Endodermal cell (in vitro differentiated cells): Measurements from ENCODE around the gene GPS1. TPM values are rescaled to one million over a fixed set of nuclear protein-coding genes. Genes with fewer than 3 reads are reported as not detected.

Experiments
- DNase-seq: peaks from one replicate; pipeline ENCODE4 v3.0.0-alpha.2; 2017
- H3K27ac ChIP-seq: 2 replicates; pipeline ENCODE4 v1.5.1; 2013; ENCODE audit warnings: mild to moderate bottlenecking, low read depth, low read length, moderate library complexity
- H3K27me3 ChIP-seq: 2 replicates; pipeline ENCODE4 v1.6.1; 2013; ENCODE audit warnings: mild to moderate bottlenecking, low read length, moderate library complexity; ENCODE audit not compliant: insufficient read depth, control insufficient read depth, poor library complexity, severe bottlenecking
- H3K36me3 ChIP-seq: 2 replicates; pipeline ENCODE4 v1.7.0; 2013; ENCODE audit warnings: mild to moderate bottlenecking, low read length, moderate library complexity; ENCODE audit not compliant: control insufficient read depth, insufficient read depth
- H3K4me1 ChIP-seq: one replicate; pipeline ENCODE4 v1.7.0; 2013; ENCODE audit warnings: low read length; ENCODE audit not compliant: control insufficient read depth, insufficient read depth
- H3K4me3 ChIP-seq: 2 replicates; pipeline ENCODE4 v1.5.1; 2013; ENCODE audit warnings: mild to moderate bottlenecking, low read length, moderate library complexity
- H3K9ac ChIP-seq: 2 replicates; pipeline ENCODE4 v1.6.1; 2013; ENCODE audit warnings: mild to moderate bottlenecking, low read length, moderate library complexity; ENCODE audit not compliant: poor library complexity, severe bottlenecking; ENCODE audit errors: extremely low read depth
- H3K9me3 ChIP-seq: 2 replicates; pipeline ENCODE4 v1.6.1; 2013; ENCODE audit warnings: mild to moderate bottlenecking, low read length, moderate library complexity; ENCODE audit not compliant: control insufficient read depth
- H3K27ac Mint-ChIP-seq: 2 replicates; pipeline ENCODE4 v1.8.0; 2020; ENCODE audit warnings: mixed read lengths
- H3K27me3 Mint-ChIP-seq: 2 replicates; pipeline ENCODE4 v1.8.0; 2021; ENCODE audit warnings: mild to moderate bottlenecking, mixed read lengths; ENCODE audit not compliant: insufficient read depth
- H3K36me3 Mint-ChIP-seq: 2 replicates; pipeline ENCODE4 v1.8.0; 2020; ENCODE audit warnings: low read depth, mixed read lengths
- H3K4me1 Mint-ChIP-seq: 2 replicates; pipeline ENCODE4 v1.8.0; 2020; ENCODE audit warnings: mixed read lengths
- H3K4me3 Mint-ChIP-seq: 2 replicates; pipeline ENCODE4 v1.8.0; 2020; ENCODE audit warnings: mild to moderate bottlenecking, moderate library complexity, mixed read lengths
- H3K9me3 Mint-ChIP-seq: 2 replicates; pipeline ENCODE4 v1.8.0; 2020; ENCODE audit warnings: mild to moderate bottlenecking, mixed read lengths
- CTCF ChIP-seq: fragments of 200-600 bp; sonication (generic); conservative IDR thresholded peaks from 2 replicates; pipeline ENCODE4 v1.5.0; 2021; ENCODE audit warnings: antibody characterized with exemption, mild to moderate bottlenecking
- WGBS, 2 experiments: methylation state at CpG; one replicate each; pipeline versions ENCODE4 v1.1.5 to v1.1.7; 2013; ENCODE audit warnings: missing lambda C conversion rate in 2 of 2, mixed read lengths in 1 of 2; ENCODE audit not compliant: insufficient coverage in 1 of 2, insufficient read length in 1 of 2; 5-methylcytosine and 5-hydroxymethylcytosine counted together
- total RNA-seq, 2 donors: library from RNA; stranded (reverse); fragmentation: NEBNext Ultra II Directional in 1 of 2; extraction: Animal tissue kit (Norgen Biotek cat#: 25700) in 1 of 2; gene quantifications; 2 replicates in 1 of 2; 3 replicates in 1 of 2; pipeline ENCODE4 v1.2.1, GENCODE V29; 2021

Gene GPS1
- total RNA-seq, 2 donors from 2014 or later: 152 to 153 TPM

GRCh38 chr17:82060614-82061013 lies 8.9 kb downstream of the GPS1 start:
- TF ChIP-seq CTCF: no peak
- Histone ChIP-seq H3K36me3 (peaks cover 28% of the 10 kb centered on the region), H3K4me1 (peaks cover 4% of the 10 kb centered on the region), H3K4me3 (no peak overlapping the region), H3K27ac (no peak overlapping the region), H3K27me3 (no peaks in the 10 kb centered on the region), H3K9me3 (no peaks in the 10 kb centered on the region), H3K9ac (no peak overlapping the region)
- Mint-ChIP-seq H3K36me3 (peaks cover 12% of the 10 kb centered on the region), H3K27me3 (no peaks in the 10 kb centered on the region), H3K9me3 (no peaks in the 10 kb centered on the region), H3K4me1 (no peaks in the 10 kb centered on the region), H3K27ac (no peak overlapping the region), H3K4me3 (no peak overlapping the region)
- DNase-seq: no peak
- WGBS, 2 experiments: 92 to 98% methylated on average over 7 to 14 of the region's 14 CpGs

- H3K9me3 Mint-ChIP-seq: no peaks in the 10 kb centered on the region
- no peak for TF ChIP-seq CTCF
- no peak overlapping the region for H3K4me3 Mint-ChIP-seq
- Histone ChIP-seq H3K36me3 (peaks cover 21% of the 10 kb centered on the region), H3K4me3 (no peak overlapping the region), H3K9ac (no peak overlapping the region), H3K27ac (no peak overlapping the region), H3K9me3 (no peaks in the 10 kb centered on the region), H3K27me3 (no peaks in the 10 kb centered on the region), H3K4me1 (peaks cover 4% of the 10 kb centered on the region)
- H3K27me3 Mint-ChIP-seq: no peaks in the 10 kb centered on the region
- H3K36me3 Mint-ChIP-seq: peaks cover 10% of the 10 kb centered on the region
- H3K4me1 Mint-ChIP-seq: peaks cover 3% of the 10 kb centered on the region
- H3K27ac Mint-ChIP-seq: no peak overlapping the region
- DNase-seq: no peak
- WGBS, 2 experiments: 95 to 96% methylated on average over 16 to 34 of the region's 34 CpGs
These were observed 9.6 kb downstream of the GPS1 start for GRCh38 chr17:82061047-82061925.

GRCh38 chr17:82062076-82062983 lies 10.6 kb downstream of the GPS1 start:
- peaks cover 10% of the 10 kb centered on the region for H3K36me3 Mint-ChIP-seq
- H3K27ac Mint-ChIP-seq: no peak overlapping the region
- no peaks in the 10 kb centered on the region for H3K9me3 ChIP-seq
- peaks cover 4% of the 10 kb centered on the region for H3K4me1 ChIP-seq
- H3K4me3 ChIP-seq: no peak overlapping the region
- H3K27me3 Mint-ChIP-seq: no peaks in the 10 kb centered on the region
- 94% methylated on average over 18 to 24 of the region's 24 CpGs for WGBS, 2 experiments
- H3K27ac ChIP-seq: no peak overlapping the region
- no peaks in the 10 kb centered on the region for H3K9me3 Mint-ChIP-seq
- peak; percentile 26 for TF ChIP-seq CTCF
- H3K4me1 Mint-ChIP-seq: peaks cover 5% of the 10 kb centered on the region
- no peak overlapping the region for H3K4me3 Mint-ChIP-seq
- H3K9ac ChIP-seq: no peak overlapping the region
- H3K27me3 ChIP-seq: no peaks in the 10 kb centered on the region
- no peak for DNase-seq
- peaks cover 19% of the 10 kb centered on the region for H3K36me3 ChIP-seq
